ENCODE results near the gene WDR7.

WDR7 gene

GRCh38 chr18:56933472-56933871, 282.3 kb downstream of the WDR7 start:
- Histone ChIP-seq H3K36me3 (ENCODE audit: control insufficient read depth, insufficient read depth, low read length) (no peaks in the 10 kb centered on the region), H3K4me3 (ENCODE audit: extremely low read depth, insufficient read depth, low read length, poor library complexity, severe bottlenecking) (no peak overlapping the region), H3K9me3 (ENCODE audit: control insufficient read depth, low read length) (no peaks in the 10 kb centered on the region), H3K4me1 (ENCODE audit: control insufficient read depth, insufficient read depth, low read length, poor library complexity, severe bottlenecking) (no peaks in the 10 kb centered on the region), H3K27ac (ENCODE audit: low read depth, low read length, severe bottlenecking) (no peak overlapping the region)
- 72 to 94% methylated on average over 2 of the region's 2 CpGs for WGBS, 2 experiments (ENCODE audit: insufficient coverage in 2 of 2)

- WGBS, 2 experiments (ENCODE audit: insufficient coverage in 2 of 2), result no CpG with 5 or more reads among the region's 3 CpGs
Measured at GRCh38 chr18:56934131-56934530, 283.0 kb downstream of the WDR7 start.

GRCh38 chr18:56934906-56935305, 283.7 kb downstream of the WDR7 start:
- no peak overlapping the region for H3K27ac ChIP-seq (ENCODE audit: low read depth, low read length, severe bottlenecking)
- H3K4me1 ChIP-seq (ENCODE audit: control insufficient read depth, insufficient read depth, low read length, poor library complexity, severe bottlenecking), result no peaks in the 10 kb centered on the region
- no peaks in the 10 kb centered on the region for H3K36me3 ChIP-seq (ENCODE audit: control insufficient read depth, insufficient read depth, low read length)
- H3K4me3 ChIP-seq (ENCODE audit: extremely low read depth, insufficient read depth, low read length, poor library complexity, severe bottlenecking), result no peak overlapping the region
- no CpG with 5 or more reads among the region's 3 CpGs for WGBS, 2 experiments (ENCODE audit: insufficient coverage in 2 of 2)
- H3K9me3 ChIP-seq (ENCODE audit: control insufficient read depth, low read length), result no peaks in the 10 kb centered on the region

More at GRCh38 chr18:56934131-56934530, 283.0 kb downstream of the WDR7 start:
- Histone ChIP-seq H3K9me3 (ENCODE audit: control insufficient read depth, low read length) (no peaks in the 10 kb centered on the region), H3K36me3 (ENCODE audit: control insufficient read depth, insufficient read depth, low read length) (no peaks in the 10 kb centered on the region), H3K4me1 (ENCODE audit: control insufficient read depth, insufficient read depth, low read length, poor library complexity, severe bottlenecking) (no peaks in the 10 kb centered on the region), H3K27ac (ENCODE audit: low read depth, low read length, severe bottlenecking) (no peak overlapping the region), H3K4me3 (ENCODE audit: extremely low read depth, insufficient read depth, low read length, poor library complexity, severe bottlenecking) (no peak overlapping the region)

- Histone ChIP-seq H3K9me3 (ENCODE audit: control insufficient read depth, low read length) (no peaks in the 10 kb centered on the region), H3K36me3 (ENCODE audit: control insufficient read depth, insufficient read depth, low read length) (no peaks in the 10 kb centered on the region)
Measured at GRCh38 chr18:56935434-56936040, 284.4 kb downstream of the WDR7 start.

GRCh38 chr18:56936457-56936856, 285.3 kb downstream of the WDR7 start:
- H3K36me3 ChIP-seq (ENCODE audit: control insufficient read depth, insufficient read depth, low read length), result no peaks in the 10 kb centered on the region
- no peak overlapping the region for H3K4me3 ChIP-seq (ENCODE audit: extremely low read depth, insufficient read depth, low read length, poor library complexity, severe bottlenecking)
- WGBS, 2 experiments (ENCODE audit: insufficient coverage in 2 of 2), result no CpG with 5 or more reads among the region's 1 CpG

More at GRCh38 chr18:56935434-56936040, 284.4 kb downstream of the WDR7 start:
- Histone ChIP-seq H3K4me3 (ENCODE audit: extremely low read depth, insufficient read depth, low read length, poor library complexity, severe bottlenecking) (no peak overlapping the region), H3K27ac (ENCODE audit: low read depth, low read length, severe bottlenecking) (no peak overlapping the region), H3K4me1 (ENCODE audit: control insufficient read depth, insufficient read depth, low read length, poor library complexity, severe bottlenecking) (no peaks in the 10 kb centered on the region)
- WGBS, 2 experiments (ENCODE audit: insufficient coverage in 2 of 2), result 81 to 90% methylated on average over 5 to 6 of the region's 10 CpGs

GRCh38 chr18:56937874-56938430, 286.8 kb downstream of the WDR7 start:
- H3K4me1 ChIP-seq (ENCODE audit: control insufficient read depth, insufficient read depth, low read length, poor library complexity, severe bottlenecking), result no peaks in the 10 kb centered on the region
- no peak overlapping the region for H3K4me3 ChIP-seq (ENCODE audit: extremely low read depth, insufficient read depth, low read length, poor library complexity, severe bottlenecking)
- H3K9me3 ChIP-seq (ENCODE audit: control insufficient read depth, low read length), result no peaks in the 10 kb centered on the region
- WGBS, 2 experiments (ENCODE audit: insufficient coverage in 2 of 2), result 76 to 93% methylated on average over 2 of the region's 3 CpGs
- no peak overlapping the region for H3K27ac ChIP-seq (ENCODE audit: low read depth, low read length, severe bottlenecking)
- H3K36me3 ChIP-seq (ENCODE audit: control insufficient read depth, insufficient read depth, low read length), result no peaks in the 10 kb centered on the region

More at GRCh38 chr18:56936457-56936856, 285.3 kb downstream of the WDR7 start:
- no peaks in the 10 kb centered on the region for H3K9me3 ChIP-seq (ENCODE audit: control insufficient read depth, low read length)
- no peak overlapping the region for H3K27ac ChIP-seq (ENCODE audit: low read depth, low read length, severe bottlenecking)
- no peaks in the 10 kb centered on the region for H3K4me1 ChIP-seq (ENCODE audit: control insufficient read depth, insufficient read depth, low read length, poor library complexity, severe bottlenecking)

- Histone ChIP-seq H3K4me3 (ENCODE audit: extremely low read depth, insufficient read depth, low read length, poor library complexity, severe bottlenecking) (no peak overlapping the region), H3K36me3 (ENCODE audit: control insufficient read depth, insufficient read depth, low read length) (no peaks in the 10 kb centered on the region), H3K9me3 (ENCODE audit: control insufficient read depth, low read length) (no peaks in the 10 kb centered on the region), H3K27ac (ENCODE audit: low read depth, low read length, severe bottlenecking) (no peak overlapping the region), H3K4me1 (ENCODE audit: control insufficient read depth, insufficient read depth, low read length, poor library complexity, severe bottlenecking) (no peaks in the 10 kb centered on the region)
- WGBS, 2 experiments (ENCODE audit: insufficient coverage in 2 of 2), result 88 to 100% methylated on average over 1 of the region's 4 CpGs
Measured at GRCh38 chr18:56945171-56946083, 294.3 kb downstream of the WDR7 start.

- Histone ChIP-seq H3K4me3 (ENCODE audit: extremely low read depth, insufficient read depth, low read length, poor library complexity, severe bottlenecking) (no peak overlapping the region), H3K9me3 (ENCODE audit: control insufficient read depth, low read length) (no peaks in the 10 kb centered on the region), H3K27ac (ENCODE audit: low read depth, low read length, severe bottlenecking) (no peak overlapping the region), H3K36me3 (ENCODE audit: control insufficient read depth, insufficient read depth, low read length) (no peaks in the 10 kb centered on the region), H3K4me1 (ENCODE audit: control insufficient read depth, insufficient read depth, low read length, poor library complexity, severe bottlenecking) (no peaks in the 10 kb centered on the region)
- WGBS, 2 experiments (ENCODE audit: insufficient coverage in 2 of 2), result 86 to 93% methylated on average over 3 to 4 of the region's 6 CpGs
Measured at GRCh38 chr18:56947236-56947635, 296.1 kb downstream of the WDR7 start.

- 72 to 88% methylated on average over 4 of the region's 6 CpGs for WGBS, 2 experiments (ENCODE audit: insufficient coverage in 2 of 2)
- no peak overlapping the region for H3K4me3 ChIP-seq (ENCODE audit: extremely low read depth, insufficient read depth, low read length, poor library complexity, severe bottlenecking)
- H3K27ac ChIP-seq (ENCODE audit: low read depth, low read length, severe bottlenecking), result no peak overlapping the region
- no peaks in the 10 kb centered on the region for H3K36me3 ChIP-seq (ENCODE audit: control insufficient read depth, insufficient read depth, low read length)
- H3K4me1 ChIP-seq (ENCODE audit: control insufficient read depth, insufficient read depth, low read length, poor library complexity, severe bottlenecking), result no peaks in the 10 kb centered on the region
- H3K9me3 ChIP-seq (ENCODE audit: control insufficient read depth, low read length), result no peaks in the 10 kb centered on the region
Measured at GRCh38 chr18:56952026-56952425, 300.9 kb downstream of the WDR7 start.

- Histone ChIP-seq H3K4me1 (ENCODE audit: control insufficient read depth, insufficient read depth, low read length, poor library complexity, severe bottlenecking) (no peaks in the 10 kb centered on the region), H3K9me3 (ENCODE audit: control insufficient read depth, low read length) (no peaks in the 10 kb centered on the region), H3K27ac (ENCODE audit: low read depth, low read length, severe bottlenecking) (no peak overlapping the region), H3K36me3 (ENCODE audit: control insufficient read depth, insufficient read depth, low read length) (no peaks in the 10 kb centered on the region), H3K4me3 (ENCODE audit: extremely low read depth, insufficient read depth, low read length, poor library complexity, severe bottlenecking) (no peak overlapping the region)
- 56% methylated on average over 1 of the region's 3 CpGs; no CpG with 5 or more reads in 1 of the 2 experiments for WGBS, 2 experiments (ENCODE audit: insufficient coverage in 2 of 2)
Measured at GRCh38 chr18:56953428-56954198, 302.5 kb downstream of the WDR7 start.
